Tibial artery (tissue), 4 donors: Measurements from ENCODE around the gene ATAD3B.
A peak's percentile ranks its signal among the peaks of the same experiment; 100 is the strongest.

Experiments
- DNase-seq, 2 donors: peaks; one replicate each; pipeline ENCODE4 v3.0.0-alpha.2; 2019
- H3K27ac ChIP-seq, 2 donors: fragments of 200-600 bp; sonication (generic) in 1 of 2; 1 replicate in 1 of 2; 2 replicates in 1 of 2; pipeline ENCODE4 v1.5.1; 2018 to 2019; ENCODE audit warnings: mild to moderate bottlenecking in 1 of 2
- H3K27me3 ChIP-seq, 2 donors: fragments of 200-600 bp; sonication (generic) in 1 of 2; one replicate each; pipeline versions ENCODE4 v1.5.1 to v1.6.0; 2016 to 2019
- H3K36me3 ChIP-seq, 3 donors: fragments of 200-600 bp; sonication (generic) in 2 of 3; one replicate each; pipeline ENCODE4 v1.5.1; 2016 to 2019; ENCODE audit warnings: mild to moderate bottlenecking in 2 of 3
- H3K4me1 ChIP-seq, 4 donors: fragments of 200-600 bp; sonication (generic) in 2 of 4; 1 replicate in 3 of 4; 2 replicates in 1 of 4; pipeline ENCODE4 v1.5.1; 2016 to 2019
- H3K4me3 ChIP-seq, 2 donors: fragments of 200-600 bp; sonication (generic) in 1 of 2; 1 replicate in 1 of 2; 2 replicates in 1 of 2; pipeline ENCODE4 v1.5.1; 2018 to 2019; ENCODE audit warnings: mild to moderate bottlenecking in 2 of 2
- H3K9me3 ChIP-seq, 3 donors: fragments of 200-600 bp; sonication (generic) in 1 of 3; one replicate each; pipeline ENCODE4 v1.5.1; 2016 to 2019
- intact Hi-C: fragments of 100-400 bp; cut with DNase I; formaldehyde crosslinking; loops from one replicate; pipeline ENCODE4 v1.15.0; 2023; ENCODE audit warnings: low total_unique reads
- TF ChIP-seq, protein P1 (sequence below), 2 experiments: fragments of 200-600 bp in 1 of 2; fragments of 450-650 bp in 1 of 2; IDR thresholded peaks; one replicate each; pipeline ENCODE4 v1.5.1; 2017 to 2019; ENCODE audit warnings: antibody characterized with exemption in 2 of 2, mild to moderate bottlenecking in 1 of 2, moderate library complexity in 1 of 2

ATAD3B gene

DNA sequence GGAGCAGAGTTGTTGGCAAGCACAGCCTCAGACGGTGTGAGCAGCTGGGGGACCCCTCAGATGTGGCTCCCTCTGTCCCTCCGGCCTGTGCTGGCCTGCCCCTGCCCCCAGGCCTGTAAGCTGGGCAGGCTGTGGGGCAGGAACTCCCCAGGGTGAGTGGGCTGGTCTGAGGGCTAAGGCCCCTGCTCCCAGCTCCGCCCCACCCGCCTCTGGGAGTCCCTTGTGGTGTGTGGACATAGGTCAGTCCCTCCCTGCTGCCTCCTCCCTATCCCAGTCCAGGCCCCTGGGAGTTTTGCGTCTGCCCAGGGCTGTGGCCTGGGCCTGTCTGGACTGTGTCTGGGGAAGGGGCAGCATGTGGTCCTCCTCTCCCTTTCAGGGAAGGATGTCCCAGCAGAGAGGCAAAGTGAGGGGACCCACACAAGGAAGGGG, 39.7 kb upstream of the ATAD3B start:
- peak overlapping the region; percentile 74 to 81 for H3K27ac ChIP-seq
- DNase-seq, result peak; percentile 57 to 85
- H3K4me1 ChIP-seq, result peaks cover 4 to 79% (median 65%) of the 10 kb centered on the region in 4 donors
- no peaks in the 10 kb centered on the region for H3K36me3 ChIP-seq
- no peak overlapping the region for H3K4me3 ChIP-seq
- peaks cover 0 to 26% of the 10 kb centered on the region in 2 donors for H3K27me3 ChIP-seq
- intact Hi-C loops, result no loop called here
- no peaks in the 10 kb centered on the region for H3K9me3 ChIP-seq
- TF ChIP-seq, protein P1, sequence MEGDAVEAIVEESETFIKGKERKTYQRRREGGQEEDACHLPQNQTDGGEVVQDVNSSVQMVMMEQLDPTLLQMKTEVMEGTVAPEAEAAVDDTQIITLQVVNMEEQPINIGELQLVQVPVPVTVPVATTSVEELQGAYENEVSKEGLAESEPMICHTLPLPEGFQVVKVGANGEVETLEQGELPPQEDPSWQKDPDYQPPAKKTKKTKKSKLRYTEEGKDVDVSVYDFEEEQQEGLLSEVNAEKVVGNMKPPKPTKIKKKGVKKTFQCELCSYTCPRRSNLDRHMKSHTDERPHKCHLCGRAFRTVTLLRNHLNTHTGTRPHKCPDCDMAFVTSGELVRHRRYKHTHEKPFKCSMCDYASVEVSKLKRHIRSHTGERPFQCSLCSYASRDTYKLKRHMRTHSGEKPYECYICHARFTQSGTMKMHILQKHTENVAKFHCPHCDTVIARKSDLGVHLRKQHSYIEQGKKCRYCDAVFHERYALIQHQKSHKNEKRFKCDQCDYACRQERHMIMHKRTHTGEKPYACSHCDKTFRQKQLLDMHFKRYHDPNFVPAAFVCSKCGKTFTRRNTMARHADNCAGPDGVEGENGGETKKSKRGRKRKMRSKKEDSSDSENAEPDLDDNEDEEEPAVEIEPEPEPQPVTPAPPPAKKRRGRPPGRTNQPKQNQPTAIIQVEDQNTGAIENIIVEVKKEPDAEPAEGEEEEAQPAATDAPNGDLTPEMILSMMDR (IDR thresholded peaks at IDR 0.05), result no peak

- H3K4me1 ChIP-seq, result peaks cover 4 to 84% (median 64%) of the 10 kb centered on the region in 4 donors
- TF ChIP-seq, protein P1 (IDR thresholded peaks at IDR 0.05), result no peak
These were observed 39.2 kb upstream of the ATAD3B start for GRCh38 chr1:1432274-1432950.

DNA sequence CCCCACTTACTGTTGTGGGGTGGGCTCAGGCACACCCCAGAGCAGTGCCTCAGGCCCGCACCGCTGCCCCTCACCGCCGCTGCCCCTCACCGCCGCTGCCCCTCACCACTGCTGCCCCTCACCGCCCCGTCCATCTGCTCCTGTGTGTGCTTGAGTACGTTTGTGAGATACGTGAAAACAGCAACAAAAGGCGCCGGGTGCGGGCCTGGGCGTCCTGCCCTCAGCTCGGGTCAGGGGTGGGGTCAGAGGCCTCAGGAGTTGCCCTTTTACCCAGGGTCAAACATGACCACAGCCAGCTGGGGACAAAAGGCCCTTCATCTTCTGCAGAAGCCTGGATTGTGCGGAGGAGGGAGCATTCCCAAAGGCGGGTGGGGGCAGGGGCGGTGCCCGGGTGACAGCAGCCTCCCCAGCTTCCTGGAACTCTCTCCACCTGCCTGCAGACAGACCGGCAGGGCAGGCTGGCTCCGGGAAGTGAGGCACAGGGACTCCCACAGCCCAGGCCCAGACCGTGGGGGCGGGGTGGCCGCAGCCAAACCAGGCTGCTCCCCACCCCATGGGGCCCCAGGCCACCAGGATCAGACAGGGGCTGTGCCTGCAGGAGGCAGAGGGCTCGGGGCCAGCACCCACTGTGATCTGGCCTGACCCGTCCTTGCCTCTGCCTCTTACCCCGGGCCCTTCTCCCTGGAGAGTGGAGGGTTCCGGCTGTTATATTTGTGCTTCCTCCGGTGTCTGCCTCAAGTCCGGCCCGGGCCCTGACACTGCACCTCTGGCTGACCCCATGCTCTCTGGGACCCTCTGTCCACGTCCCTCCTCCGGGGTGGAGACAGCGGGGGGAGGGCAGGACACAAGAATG, 38.4 kb upstream of the ATAD3B start:
- H3K27me3 ChIP-seq, result peaks cover 0 to 28% of the 10 kb centered on the region in 2 donors
- H3K4me3 ChIP-seq, result no peak overlapping the region
- DNase-seq, result peak; percentile 38 to 75
- H3K9me3 ChIP-seq, result no peaks in the 10 kb centered on the region
- no peaks in the 10 kb centered on the region for H3K36me3 ChIP-seq
- H3K4me1 ChIP-seq, result peaks cover 4 to 86% (median 60%) of the 10 kb centered on the region in 4 donors
- TF ChIP-seq, protein P1 (IDR thresholded peaks at IDR 0.05), result no peak
- intact Hi-C loops, result no loop called here
- peak overlapping the region; percentile 74 to 81 for H3K27ac ChIP-seq

More at GRCh38 chr1:1432274-1432950, 39.2 kb upstream of the ATAD3B start:
- Histone ChIP-seq H3K27ac (peak overlapping the region; percentile 74 to 81), H3K36me3 (no peaks in the 10 kb centered on the region), H3K4me3 (no peak overlapping the region), H3K9me3 (no peaks in the 10 kb centered on the region), H3K27me3 (peaks cover 0 to 27% of the 10 kb centered on the region in 2 donors)
- intact Hi-C loops, result no loop called here
- DNase-seq, result no peak

DNA sequence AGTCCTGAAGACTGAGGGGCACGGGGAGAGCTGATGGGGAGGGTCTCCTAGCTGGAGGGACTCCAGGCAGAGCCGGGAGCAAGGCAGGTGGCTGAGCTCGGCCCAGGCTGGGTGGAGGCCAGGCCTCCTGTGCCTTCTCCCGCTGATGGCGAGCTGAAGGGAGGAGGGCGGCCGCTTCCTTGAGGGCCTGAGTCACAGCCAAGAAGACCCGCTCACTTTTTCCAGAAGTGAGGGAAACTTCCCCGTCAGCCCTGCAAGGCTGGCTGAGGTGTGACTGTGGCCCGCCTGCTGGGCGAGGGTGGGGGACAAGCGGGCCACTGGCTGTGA, 37.8 kb upstream of the ATAD3B start:
- TF ChIP-seq, protein P1 (IDR thresholded peaks at IDR 0.05), result no peak
- H3K4me3 ChIP-seq, result no peak overlapping the region

DNA sequence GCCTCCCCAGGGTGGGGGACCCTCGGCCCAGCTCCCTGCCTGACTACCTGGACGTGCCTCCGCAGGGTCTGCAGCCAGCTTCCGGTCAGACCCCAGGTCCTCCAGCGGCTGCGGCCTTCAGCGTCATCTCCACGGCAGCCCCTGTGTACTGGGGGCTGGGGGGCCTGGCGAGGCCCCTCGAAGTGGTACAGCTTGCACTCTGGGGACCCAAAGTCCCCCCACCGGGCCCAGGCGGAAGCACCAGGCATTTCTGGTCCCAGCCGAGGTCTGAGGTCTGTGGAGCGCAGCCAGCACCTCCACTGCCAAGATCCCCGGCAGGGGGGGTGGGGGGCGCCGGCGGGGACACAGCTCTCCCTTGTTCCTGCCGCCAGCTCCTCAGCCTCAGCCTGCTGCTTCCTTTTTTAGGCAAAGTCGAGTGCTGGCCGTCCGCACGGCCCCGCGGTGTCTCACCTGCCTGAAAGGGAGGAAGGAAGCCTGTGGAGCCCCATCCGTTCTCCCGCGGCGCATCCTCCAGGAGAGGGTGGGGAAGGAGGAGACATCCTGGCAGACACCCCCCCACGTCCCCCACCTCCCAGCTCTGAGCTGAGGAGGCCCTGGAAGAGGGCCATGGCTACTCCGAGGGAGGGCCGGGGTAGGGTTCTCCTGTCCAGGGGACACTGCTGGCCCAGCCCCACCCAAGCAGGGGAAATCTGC, 37.3 kb upstream of the ATAD3B start:
- Histone ChIP-seq H3K27me3 (peaks cover 0 to 33% of the 10 kb centered on the region in 2 donors), H3K27ac (peak overlapping the region; percentile 74 to 81), H3K36me3 (peaks cover 0 to 7% (median 0%) of the 10 kb centered on the region in 3 donors), H3K4me3 (no peak overlapping the region), H3K4me1 (peaks cover 4 to 93% (median 60%) of the 10 kb centered on the region in 4 donors), H3K9me3 (no peaks in the 10 kb centered on the region)
- TF ChIP-seq, protein P1 (IDR thresholded peaks at IDR 0.05), result no peak
- DNase-seq, result peak; percentile 26 to 80
- intact Hi-C loops, result no loop called here

More for the DNA sequence above, 37.8 kb upstream of the ATAD3B start:
- Histone ChIP-seq H3K4me1 (peaks cover 4 to 90% (median 60%) of the 10 kb centered on the region in 4 donors), H3K27me3 (peaks cover 0 to 31% of the 10 kb centered on the region in 2 donors), H3K27ac (peak overlapping the region; percentile 74 to 81), H3K9me3 (no peaks in the 10 kb centered on the region), H3K36me3 (peaks cover 0 to 2% (median 0%) of the 10 kb centered on the region in 3 donors)
- peak in 1 of 2 donors; percentile 64 for DNase-seq
- intact Hi-C loops, result no loop called here
